ENCODE measurements around the gene ZNF740. TPM values are rescaled to one million over a fixed set of nuclear protein-coding genes. Genes with fewer than 3 reads are reported as not detected.

ZNF740 gene
- total RNA-seq, 1 experiment from 2014 or later: 49.7 TPM

- Histone ChIP-seq H3K4me3 (replicated peaks in 1 of 2; ENCODE audit: low read depth in 1 of 2, low read length in 2 of 2) (no peak overlapping the region), H3K9me3 (ENCODE audit: control insufficient read depth in 1 of 2, insufficient read depth in 1 of 2, low read depth in 1 of 2, low read length in 2 of 2) (no peaks in the 10 kb centered on the region), H3K36me3 (ENCODE audit: control insufficient read depth in 1 of 2, insufficient read depth in 2 of 2, low read length in 2 of 2) (no peaks in the 10 kb centered on the region), H3K9me2 (ENCODE audit: insufficient read depth) (no peaks in the 10 kb centered on the region), H3K27ac (ENCODE audit: low read depth, low read length) (no peak overlapping the region), H3K9ac (ENCODE audit: low read length) (no peak overlapping the region), H3K79me2 (ENCODE audit: insufficient read depth, low read length) (no peaks in the 10 kb centered on the region; the same call in 1 of the 2 replicates), H3K4me1 (ENCODE audit: control insufficient read depth in 1 of 2, insufficient read depth in 2 of 2, low read length in 2 of 2) (peaks cover 60 to 79% of the 10 kb centered on the region in 2 experiments), H3K27me3 (ENCODE audit: insufficient read depth, low read length) (no peaks in the 10 kb centered on the region), H4K20me1 (ENCODE audit: insufficient read depth) (no peaks in the 10 kb centered on the region), H2AFZ (ENCODE audit: low read depth, low read length, poor library complexity, severe bottlenecking) (no peak overlapping the region), H3K4me2 (ENCODE audit: low read length) (peak overlapping the region; percentile 98)
- BruUV-seq (replicated peaks): no TSS peak
- ChIA-PET CTCF (no interaction called here), RAD21 (ENCODE audit: low non-redundant PET in 1 of 2, low total read pairs in 2 of 2, uncharacterized antibody in 2 of 2, unreplicated experiment in 2 of 2) (no interaction called here), POLR2A (interaction anchor here (2.5 kb wide), 1 partner anchor 9 kb away, joined by 7 read pairs; no protein-coding TSS in a partner anchor)
- intact Hi-C loops (cut with micrococcal nuclease): no loop called here
- DNase-seq (ENCODE audit: low read depth, low spot score): no peak
- ATAC-seq: no peak
- TF ChIP-seq EZH2 (IDR thresholded peaks at IDR 0.05) (no peak), ZFX (IDR thresholded peaks at IDR 0.05) (no peak)
These were observed 48.9 kb downstream of the ZNF740 start for GRCh38 chr12:53229454-53229853.

GRCh38 chr12:53230108-53230845 is 49.8 kb downstream of the ZNF740 start:
- Histone ChIP-seq H3K36me3 (ENCODE audit: control insufficient read depth in 1 of 2, insufficient read depth in 2 of 2, low read length in 2 of 2) (no peaks in the 10 kb centered on the region), H3K9me2 (ENCODE audit: insufficient read depth) (no peaks in the 10 kb centered on the region), H3K27me3 (ENCODE audit: insufficient read depth, low read length) (no peaks in the 10 kb centered on the region), H3K79me2 (ENCODE audit: insufficient read depth, low read length) (no peaks in the 10 kb centered on the region; the same call in 1 of the 2 replicates), H3K9ac (ENCODE audit: low read length) (no peak overlapping the region; the same call in 1 of the 2 replicates), H3K4me2 (ENCODE audit: low read length) (peak overlapping the region; percentile 98), H4K20me1 (ENCODE audit: insufficient read depth) (no peaks in the 10 kb centered on the region), H3K4me1 (ENCODE audit: control insufficient read depth in 1 of 2, insufficient read depth in 2 of 2, low read length in 2 of 2) (peaks cover 55 to 79% of the 10 kb centered on the region in 2 experiments), H2AFZ (ENCODE audit: low read depth, low read length, poor library complexity, severe bottlenecking) (no peak overlapping the region), H3K4me3 (replicated peaks in 1 of 2; ENCODE audit: low read depth in 1 of 2, low read length in 2 of 2) (no peak overlapping the region; a peak in 1 of 4 replicates), H3K9me3 (ENCODE audit: control insufficient read depth in 1 of 2, insufficient read depth in 1 of 2, low read depth in 1 of 2, low read length in 2 of 2) (no peaks in the 10 kb centered on the region), H3K27ac (ENCODE audit: low read depth, low read length) (peak overlapping the region; percentile 18; the same call in 1 of the 2 replicates)
- ATAC-seq (no peak), DNase-seq (ENCODE audit: low read depth, low spot score) (no peak)
- no TSS peak for BruUV-seq (replicated peaks)
- ChIA-PET CTCF (no interaction called here), POLR2A (interaction anchor here (2.5 kb wide), 1 partner anchor 10 kb away, joined by 7 read pairs; no protein-coding TSS in a partner anchor), RAD21 (ENCODE audit: low non-redundant PET in 1 of 2, low total read pairs in 2 of 2, uncharacterized antibody in 2 of 2, unreplicated experiment in 2 of 2) (no interaction called here)
- intact Hi-C loops (cut with micrococcal nuclease): no loop called here
- no peak for TF ChIP-seq POLR2A (IDR thresholded peaks at IDR 0.05; ENCODE audit: borderline replicate concordance, extremely low read depth, insufficient read depth, insufficient read length)
